Measurements from ENCODE around the gene TNNT3. TPM values are rescaled to one million over a fixed set of nuclear protein-coding genes. Genes with fewer than 3 reads are reported as not detected.

Gene TNNT3
- total RNA-seq, 2 donors from 2014 or later, result 17.9 to 45.3 TPM

DNA sequence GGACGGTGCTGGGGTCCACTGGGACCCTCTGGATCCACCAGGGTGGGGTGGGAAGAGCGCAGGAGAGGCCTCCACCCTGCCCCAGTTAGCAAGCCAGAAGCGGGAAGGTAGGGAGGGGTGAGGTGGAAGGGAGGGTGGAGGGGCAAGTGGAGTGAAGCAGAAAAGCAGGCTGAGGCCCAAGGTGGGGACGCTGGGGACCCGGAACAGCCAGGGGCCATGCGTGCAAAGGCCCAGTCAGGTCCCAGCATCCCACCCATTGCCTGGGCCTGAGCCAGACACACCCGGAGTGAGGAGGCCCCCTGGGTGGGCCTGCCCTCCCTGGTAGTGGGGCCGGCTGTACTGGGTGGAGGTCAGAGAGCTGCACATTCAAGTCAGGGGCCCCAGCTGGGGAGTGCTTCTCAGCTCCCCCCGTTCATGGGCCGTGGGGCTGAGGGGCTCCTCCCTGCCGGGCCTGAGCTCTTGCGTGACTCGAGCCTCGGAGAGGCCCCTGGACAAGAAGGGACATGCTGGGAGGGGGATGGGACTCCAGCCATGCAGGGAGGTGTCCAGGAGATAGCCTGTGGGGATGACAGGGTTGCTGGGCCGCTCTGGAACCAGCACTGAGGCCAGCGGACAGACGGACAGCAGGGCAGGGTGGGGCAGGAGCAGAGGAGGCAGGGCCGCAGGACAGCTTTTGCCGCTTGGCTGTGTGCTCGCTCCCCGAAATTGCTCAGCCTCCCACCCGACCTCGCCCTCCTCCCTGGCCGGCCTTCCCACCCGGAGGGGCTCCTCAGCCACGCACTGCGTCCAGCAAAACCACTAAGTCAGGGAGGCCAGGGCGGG lies 7.7 kb downstream of the TNNT3 start:
- intact Hi-C loops (cut with DNase I), result no loop called here
- DNase-seq (ENCODE audit: low spot score), result peak; percentile 91

DNA sequence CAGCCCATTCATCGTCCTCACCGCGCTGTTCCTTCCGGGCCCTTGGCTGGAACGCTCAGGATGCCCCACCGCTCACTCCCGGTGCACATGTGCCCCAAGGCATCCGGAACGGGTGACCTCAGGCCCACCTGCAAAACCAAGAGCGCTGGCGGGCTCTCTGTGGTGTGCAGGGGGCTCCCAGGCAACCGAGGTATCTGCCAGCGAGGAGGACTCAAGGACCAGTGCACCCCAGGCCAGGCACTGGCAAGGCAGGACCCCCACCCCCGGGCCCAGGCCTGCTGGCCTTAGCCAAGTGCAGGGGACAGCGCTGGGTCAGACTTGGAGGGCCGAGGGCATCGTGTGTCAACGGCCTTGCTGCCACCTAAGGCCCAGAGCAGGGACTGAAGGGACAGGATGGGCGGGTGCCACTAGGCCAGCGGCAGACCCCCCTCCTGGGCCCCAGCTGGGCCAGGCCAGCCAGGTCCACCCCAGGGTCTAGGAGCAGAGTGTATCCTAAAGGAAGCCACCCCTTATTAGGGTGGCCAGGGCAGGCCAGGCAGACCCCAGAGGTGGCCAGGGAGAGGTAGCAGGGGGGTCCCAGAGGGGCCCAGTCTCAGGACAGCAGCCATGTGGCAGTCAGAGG lies 8.5 kb downstream of the TNNT3 start:
- DNase-seq (ENCODE audit: low spot score), result no peak
- intact Hi-C loops (cut with DNase I), result no loop called here

DNA sequence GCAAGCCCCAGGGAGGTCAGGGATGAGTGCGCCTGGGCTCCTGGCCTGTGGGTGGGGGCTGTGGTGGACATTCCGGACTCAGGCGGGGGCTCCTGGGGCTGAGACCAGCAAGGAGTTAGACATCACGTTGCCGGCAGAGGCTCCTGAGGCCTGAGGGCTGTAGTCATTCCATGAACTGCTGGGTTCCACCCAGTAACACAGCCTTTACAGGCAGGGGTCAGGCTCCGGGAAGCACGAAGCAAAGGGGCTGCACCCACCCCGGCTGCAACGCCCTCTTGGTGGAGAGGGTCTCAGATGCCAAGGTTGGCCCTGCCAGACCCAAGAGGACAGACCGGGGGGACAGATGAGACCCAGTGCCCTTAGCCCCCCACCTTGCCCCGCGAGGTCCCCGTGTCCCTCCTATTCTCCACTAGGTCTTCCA lies 9.0 kb downstream of the TNNT3 start:
- peak; percentile 89 for DNase-seq (ENCODE audit: low spot score)
- intact Hi-C loops (cut with DNase I), result no loop called here

DNA sequence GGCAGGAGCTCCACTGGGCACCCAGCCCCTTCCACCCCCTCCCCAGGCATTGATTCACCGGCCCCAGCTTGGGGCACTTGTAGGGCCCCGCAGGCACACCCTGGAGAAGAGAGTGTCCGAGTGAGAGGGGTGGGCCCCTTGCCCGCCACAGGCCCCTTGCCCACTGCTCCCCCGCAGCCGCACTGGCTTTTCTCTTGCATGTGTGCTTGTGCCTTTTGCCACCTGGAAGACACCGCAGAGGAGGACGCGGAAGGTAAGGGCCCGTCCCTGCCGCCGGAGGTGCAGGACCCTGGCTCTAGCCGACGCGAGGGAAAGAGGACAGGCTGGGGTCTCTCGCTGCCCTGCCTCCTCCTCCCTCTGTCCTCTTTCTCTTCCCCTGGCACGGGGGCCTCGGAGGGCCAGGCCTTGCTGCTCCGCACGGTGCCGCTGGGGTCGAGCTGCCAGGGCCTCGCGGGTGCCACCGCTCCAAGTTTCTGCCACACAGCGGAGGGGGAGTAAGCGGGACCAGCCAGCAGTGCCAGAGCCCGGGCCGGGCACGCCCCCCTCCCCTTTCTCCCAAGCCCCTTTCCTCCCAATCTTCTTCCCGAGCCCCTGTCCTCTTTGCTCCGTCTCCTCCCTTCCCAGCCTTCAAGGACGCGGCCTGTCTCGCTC lies 9.5 kb downstream of the TNNT3 start:
- DNase-seq (ENCODE audit: low spot score), result peak; percentile 74
- intact Hi-C loops (cut with DNase I), result no loop called here

DNA sequence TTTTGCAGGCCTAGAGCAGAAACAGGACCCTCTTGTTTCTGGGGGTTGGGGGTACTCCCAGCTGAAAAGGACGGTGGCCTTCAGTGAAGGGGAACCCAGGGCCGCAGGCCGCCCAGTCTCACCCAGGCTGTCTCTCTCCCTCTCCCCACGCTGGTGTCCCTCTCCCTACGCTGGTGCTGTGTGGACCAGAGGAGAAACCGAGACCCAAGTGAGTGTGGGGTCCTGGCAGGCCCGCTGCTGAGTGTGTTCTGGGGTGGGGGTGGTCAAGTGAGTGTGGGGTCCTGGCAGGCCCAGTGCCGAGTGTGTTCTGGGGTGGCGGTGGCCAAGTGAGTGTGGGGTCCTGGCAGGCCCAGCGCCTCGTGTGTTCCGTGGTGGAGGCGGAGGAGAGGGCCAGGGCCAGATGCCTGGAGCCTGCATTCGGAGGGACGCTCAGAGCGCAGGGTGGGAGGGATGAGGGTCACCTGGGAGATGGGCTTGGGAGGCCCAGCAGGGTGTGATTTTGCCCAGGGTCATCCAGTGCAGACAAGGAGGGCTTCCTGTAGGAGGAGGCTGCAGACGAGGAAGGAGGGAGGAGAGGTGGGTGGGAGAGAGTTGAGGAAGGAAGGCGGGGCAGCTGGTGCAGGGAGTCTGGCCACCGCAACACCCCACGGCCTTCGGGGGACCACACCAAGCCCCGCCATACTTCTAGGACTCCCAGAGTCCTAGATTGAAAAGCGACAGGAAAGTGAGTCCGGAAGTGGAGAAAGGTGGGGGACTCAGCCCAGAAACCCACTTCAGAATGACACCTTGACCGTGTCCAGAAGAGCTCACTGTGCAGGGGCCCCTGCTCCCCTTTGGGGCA lies 10.3 kb downstream of the TNNT3 start:
- DNase-seq (ENCODE audit: low spot score), result peak; percentile 76
- intact Hi-C loops (cut with DNase I), result no loop called here

DNA sequence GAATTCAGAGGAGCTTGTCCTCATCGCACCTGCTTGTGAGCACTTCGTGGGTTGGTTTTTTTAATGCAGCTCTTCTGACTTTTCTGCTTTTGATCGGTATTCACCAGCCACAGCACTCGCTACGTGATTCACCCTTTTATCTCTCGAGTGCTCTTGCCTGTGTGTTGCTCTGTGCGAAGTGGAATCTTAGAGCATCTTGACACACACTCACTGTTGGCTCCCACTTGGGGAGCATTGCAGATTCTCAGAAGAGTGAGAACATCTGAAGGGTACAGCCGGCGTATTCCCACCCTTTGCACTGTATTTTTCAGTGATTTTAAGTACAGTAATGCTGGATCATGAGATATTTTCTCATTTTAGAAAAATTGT lies 10.9 kb downstream of the TNNT3 start:
- peak; percentile 45 for DNase-seq (ENCODE audit: low spot score)
- intact Hi-C loops (cut with DNase I), result no loop called here

DNA sequence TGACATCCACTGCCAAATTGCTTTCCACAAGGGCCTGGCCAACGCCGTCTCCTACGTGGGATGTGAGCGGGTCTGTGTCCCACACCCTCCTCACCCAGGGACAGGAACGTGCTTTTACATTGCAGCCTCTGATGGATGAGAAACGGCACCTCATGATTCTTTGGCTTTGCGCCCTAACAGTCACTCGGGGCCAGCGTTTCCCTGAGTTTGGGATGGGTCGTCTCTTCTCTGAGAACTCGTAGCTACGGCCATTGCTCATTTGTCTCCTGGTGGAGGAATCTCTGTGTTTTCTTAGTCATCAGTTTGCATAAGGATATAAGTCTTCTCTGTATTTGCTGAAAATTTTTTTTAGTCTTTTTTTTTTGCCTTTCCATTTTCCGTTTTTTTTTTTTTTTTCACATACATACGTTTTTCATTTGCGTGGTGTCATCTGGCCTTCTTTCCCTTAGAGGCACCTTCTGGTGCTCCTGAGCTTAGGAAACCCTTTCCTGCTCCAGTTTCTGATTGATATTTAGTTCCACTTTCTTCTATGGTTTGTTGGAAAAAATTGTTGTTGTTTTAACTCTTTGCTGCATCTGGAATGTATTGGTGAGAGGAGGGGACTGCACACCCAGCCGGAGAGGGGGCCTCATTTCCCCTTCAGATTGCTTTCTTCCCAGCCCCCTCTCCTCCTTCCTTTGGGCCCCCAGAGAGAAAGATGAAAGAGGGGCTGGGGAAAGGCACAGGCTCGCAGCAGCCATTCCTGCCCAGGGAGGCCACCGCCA lies 12.0 kb downstream of the TNNT3 start:
- peak; percentile 94 for DNase-seq (ENCODE audit: low spot score)
- intact Hi-C loops (cut with DNase I), result no loop called here

DNA sequence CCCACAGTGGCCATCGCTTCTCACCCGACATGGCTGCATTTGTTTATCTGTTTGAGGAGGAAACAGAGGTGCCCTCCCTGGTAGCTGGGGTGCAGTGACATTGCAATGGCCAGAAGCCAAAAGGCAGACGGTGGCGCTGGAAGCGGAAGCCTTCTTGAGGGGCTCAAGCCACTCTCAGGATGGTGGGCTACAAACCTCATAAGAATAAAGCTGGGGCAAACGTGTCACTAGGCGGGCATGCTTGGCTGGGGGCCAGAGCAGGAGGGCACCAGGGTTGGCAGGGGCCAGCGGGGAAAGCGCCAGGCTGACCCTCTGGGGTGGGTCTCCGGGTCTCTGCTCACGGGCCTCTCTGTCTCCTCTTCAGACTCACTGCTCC lies 12.6 kb downstream of the TNNT3 start:
- DNase-seq (ENCODE audit: low spot score), result peak; percentile 74

DNA sequence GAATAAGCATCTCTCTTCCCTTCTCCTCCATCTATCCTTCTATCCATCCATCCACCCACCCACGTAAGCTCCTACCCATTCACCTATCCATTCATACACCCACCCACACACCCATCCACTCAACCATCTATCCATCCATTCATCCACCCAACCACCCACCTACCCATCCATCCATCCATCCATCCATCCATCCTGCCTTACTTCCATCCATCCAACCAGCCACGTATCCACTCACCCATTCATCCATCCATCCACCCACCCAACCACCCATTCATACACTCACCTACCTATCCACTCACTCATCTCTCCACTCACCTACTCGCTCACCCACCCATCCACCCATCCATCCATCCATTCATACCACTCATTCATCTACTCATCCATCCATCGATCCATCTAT lies 13.2 kb downstream of the TNNT3 start:
- peak; percentile 5 for DNase-seq (ENCODE audit: low spot score)
- intact Hi-C loops (cut with DNase I), result no loop called here

More for the DNA sequence above, 12.6 kb downstream of the TNNT3 start:
- intact Hi-C loops (cut with DNase I), result no loop called here

DNA sequence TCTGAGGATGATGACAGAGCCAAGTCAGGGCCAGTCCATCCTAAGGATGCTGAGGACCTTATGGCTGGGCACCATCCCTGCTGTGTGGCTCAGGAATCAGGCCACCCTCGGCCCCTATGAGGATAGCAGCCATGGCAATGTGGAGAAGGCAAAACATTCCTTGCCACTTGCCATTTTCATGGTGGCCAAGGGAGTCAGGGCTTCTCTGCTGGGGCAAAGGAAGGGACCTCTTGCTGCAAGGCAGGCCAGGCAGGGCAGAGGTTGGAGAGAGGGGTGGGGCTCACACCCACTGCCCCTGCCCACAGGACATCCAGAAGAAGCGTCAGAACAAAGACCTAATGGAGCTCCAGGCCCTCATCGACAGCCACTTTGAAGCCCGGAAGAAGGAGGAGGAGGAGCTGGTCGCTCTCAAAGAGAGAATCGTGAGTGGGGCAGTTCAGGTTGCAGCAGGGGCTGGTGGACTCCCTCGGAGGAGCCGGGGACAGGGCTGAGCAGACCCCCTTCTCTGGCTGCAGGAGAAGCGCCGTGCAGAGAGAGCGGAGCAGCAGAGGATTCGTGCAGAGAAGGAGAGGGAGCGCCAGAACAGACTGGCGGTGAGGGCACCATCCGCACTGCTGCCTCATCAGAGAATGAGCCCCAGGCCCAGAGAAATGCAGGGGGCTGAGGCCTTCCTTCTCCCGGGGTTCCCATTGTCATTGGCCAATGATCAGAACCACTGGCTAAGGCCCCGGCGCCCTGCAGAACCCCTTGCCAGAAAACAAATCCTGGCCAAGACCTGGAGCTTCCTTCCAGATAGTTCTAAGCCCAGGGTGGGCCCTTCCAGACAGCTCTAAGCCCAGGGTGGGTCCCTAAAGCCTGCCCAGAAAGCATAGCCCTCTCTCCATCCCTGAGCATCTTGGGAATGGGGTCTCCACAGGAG lies 14.2 kb downstream of the TNNT3 start:
- intact Hi-C loops (cut with DNase I), result loop anchor here in 1 of 2 donors (2.0 kb wide), 1 partner anchor 19 kb away; no protein-coding TSS in a partner anchor

DNA sequence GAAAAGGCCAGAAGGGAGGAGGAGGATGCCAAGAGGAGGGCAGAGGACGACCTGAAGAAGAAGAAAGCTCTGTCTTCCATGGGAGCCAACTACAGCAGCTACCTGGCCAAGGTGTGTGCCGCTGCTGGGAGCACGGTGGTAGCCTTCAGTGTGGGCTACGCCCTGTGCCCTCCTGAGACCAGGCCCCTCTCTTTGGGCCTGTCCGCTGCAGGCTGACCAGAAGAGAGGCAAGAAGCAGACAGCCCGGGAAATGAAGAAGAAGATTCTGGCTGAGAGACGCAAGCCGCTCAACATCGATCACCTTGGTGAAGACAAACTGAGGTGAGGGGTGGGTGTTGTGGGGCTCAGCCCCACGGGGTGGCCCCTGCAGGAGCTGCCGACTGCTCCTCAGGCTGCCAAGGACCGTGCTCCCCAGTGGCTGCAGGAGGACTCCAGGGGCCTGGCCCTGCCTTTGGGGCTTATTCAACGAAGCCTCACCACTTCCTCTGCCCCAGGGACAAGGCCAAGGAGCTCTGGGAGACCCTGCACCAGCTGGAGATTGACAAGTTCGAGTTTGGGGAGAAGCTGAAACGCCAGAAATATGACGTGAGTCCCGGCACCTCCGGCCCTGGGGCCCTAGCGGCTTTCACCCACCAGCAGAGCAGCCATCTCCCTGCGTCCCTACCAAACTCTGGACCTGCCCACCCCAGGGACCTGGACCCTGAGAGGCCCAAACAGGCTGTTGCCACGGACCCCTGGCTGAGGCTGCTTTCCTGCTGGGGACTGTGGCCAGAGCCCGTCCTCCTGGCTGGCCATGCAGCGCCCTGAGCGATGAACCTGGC lies 15.0 kb downstream of the TNNT3 start:
- DNase-seq (ENCODE audit: low spot score), result peak; percentile 51
- intact Hi-C loops (cut with DNase I), result loop anchor here in 1 of 2 donors (2.0 kb wide), 1 partner anchor 20 kb away; no protein-coding TSS in a partner anchor

More for the DNA sequence above, 14.2 kb downstream of the TNNT3 start:
- DNase-seq (ENCODE audit: low spot score), result peak; percentile 79

DNA sequence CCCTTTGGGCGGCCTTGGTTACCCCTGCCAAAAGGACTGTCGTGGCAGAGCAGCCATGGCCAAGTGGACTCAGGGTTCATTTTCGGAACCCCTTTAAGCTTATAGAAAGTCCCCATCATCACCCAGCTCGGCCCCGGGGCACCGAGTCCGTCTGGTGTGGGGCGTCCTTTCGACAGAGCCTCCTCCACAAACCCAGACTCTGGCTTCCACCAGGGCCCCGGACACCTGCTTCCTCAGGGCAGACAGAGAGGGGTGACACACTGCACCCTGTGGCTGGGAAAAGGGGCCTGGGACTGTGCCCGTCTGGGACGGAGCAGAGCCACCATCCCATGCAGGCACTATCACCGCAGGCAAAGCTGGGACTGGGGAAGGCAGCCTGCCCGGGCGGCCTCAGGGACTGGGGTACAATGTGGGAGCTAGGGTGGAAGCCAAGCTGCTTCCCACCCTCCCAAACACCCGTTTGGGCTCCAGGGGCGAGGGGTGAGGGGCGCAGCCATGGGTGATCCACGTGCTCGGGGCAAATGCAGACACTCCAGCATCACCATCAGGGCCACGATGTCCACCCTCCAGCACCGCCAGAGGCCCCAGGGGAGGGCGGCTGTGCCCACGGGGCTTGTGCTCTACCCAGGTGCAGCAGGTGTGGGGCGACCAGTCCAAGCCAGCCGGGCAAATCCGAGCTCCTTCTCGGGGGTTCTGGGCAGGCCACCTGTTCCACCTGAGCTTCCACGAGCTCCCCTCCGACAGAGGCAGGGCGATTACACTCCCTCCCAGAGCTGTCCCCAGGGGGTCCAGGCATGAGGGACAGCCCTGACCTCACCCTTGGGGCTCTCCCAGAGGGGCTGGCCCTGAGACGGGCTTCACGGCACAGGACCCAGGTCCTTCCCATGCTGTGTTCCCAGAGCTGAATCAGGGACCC lies 15.9 kb downstream of the TNNT3 start:
- intact Hi-C loops (cut with DNase I), result loop anchor here in 1 of 2 donors (2.0 kb wide), 1 partner anchor 21 kb away; no protein-coding TSS in a partner anchor
- peak; percentile 79 for DNase-seq (ENCODE audit: low spot score)

DNA sequence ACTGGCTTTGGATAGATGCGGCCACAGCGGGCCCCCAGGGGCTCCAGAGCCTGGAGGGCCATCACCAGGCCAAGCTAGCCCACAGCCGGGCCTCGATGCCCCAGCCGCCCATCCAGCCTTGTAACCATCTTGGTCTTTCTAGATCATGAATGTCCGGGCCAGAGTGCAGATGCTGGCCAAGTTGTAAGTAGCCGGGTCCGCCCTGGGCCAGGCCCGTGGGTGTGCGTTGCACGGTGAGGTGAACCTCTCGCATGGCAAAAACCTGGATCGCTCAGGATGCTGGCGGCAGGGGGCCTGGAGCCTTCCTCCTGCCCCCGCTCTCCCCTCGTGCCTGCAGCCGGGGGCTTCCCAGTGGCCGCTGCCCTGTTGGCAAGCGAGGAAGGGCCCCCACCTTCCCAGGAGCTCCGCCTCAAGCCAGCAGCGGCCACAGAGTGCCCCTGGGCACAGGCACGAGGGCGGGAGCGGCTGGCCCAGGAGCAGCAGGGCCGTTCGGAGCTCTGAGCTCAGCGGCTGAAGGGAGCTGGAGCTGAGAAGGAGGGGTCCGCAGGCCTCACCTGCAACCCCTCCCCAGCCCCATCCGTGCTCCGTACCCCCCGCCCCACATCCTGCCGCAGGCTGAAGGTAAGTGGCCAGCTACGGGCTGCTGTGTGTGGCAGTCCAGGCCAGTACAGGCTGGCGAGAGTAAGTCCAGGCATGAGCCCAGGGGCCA lies 16.7 kb downstream of the TNNT3 start:
- DNase-seq (ENCODE audit: low spot score), result peak; percentile 82
- intact Hi-C loops (cut with DNase I), result no loop called here

DNA sequence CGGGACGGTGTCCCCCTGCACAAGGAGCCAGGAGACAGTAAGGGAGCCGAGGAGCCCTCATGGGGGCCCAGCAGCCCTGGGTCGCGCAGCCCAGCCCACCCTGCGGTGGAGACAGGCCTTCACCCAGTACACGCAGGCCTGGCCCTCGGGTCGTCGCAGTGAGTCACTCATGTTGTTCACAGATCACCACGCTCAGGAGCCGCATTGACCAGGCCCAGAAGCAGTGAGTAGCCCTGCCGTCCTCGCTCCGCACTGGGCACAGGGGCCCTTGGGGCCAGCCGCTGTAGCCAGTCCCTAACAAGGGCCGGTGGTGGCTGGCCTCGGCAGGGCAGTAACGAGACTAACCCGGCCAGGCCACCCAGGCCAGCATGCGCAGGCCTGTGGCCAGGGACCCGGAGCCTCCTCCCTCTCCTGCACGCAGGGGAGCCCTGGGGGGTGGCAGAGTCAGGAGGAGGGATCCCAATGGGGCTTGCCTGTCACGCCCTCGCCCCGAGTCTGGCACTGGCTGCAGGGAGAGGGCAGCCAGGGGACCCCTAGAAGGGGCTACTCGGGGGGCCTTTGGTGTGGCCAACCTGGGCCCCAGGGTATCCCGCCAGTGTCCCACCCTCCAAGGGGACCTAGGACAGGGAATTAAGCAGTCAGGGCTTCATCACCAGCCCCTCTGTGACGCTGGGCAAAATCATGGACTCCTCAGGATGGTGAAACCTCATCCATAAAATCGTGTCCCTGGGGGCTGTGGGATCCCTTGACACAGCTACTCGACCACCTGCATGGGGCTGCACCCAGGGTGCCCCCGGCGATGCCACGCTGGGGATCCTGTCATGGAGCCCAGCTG lies 17.5 kb downstream of the TNNT3 start:
- intact Hi-C loops (cut with DNase I), result no loop called here
- peak; percentile 80 for DNase-seq (ENCODE audit: low spot score)

Measured in posterior vena cava (tissue), 2 donors.